Measurements from ENCODE around the gene TPCN2.

- TF ChIP-seq CTCF (IDR thresholded peaks at IDR 0.05) (no peak), POLR2AphosphoS5 (IDR thresholded peaks at IDR 0.05) (no peak)
These were observed 58.7 kb downstream of the TPCN2 start for GRCh38 chr11:69107413-69107812.
